ENCODE data around the gene ANKRD23. TPM values are rescaled to one million over a fixed set of nuclear protein-coding genes. Genes with fewer than 3 reads are reported as not detected.

Gene ANKRD23
- total RNA-seq, 5 donors from 2014 or later (not counting 1 experiment from before 2014, with no cell fraction given) = 10.1 to 19.5 (median 16.4) TPM

DNA sequence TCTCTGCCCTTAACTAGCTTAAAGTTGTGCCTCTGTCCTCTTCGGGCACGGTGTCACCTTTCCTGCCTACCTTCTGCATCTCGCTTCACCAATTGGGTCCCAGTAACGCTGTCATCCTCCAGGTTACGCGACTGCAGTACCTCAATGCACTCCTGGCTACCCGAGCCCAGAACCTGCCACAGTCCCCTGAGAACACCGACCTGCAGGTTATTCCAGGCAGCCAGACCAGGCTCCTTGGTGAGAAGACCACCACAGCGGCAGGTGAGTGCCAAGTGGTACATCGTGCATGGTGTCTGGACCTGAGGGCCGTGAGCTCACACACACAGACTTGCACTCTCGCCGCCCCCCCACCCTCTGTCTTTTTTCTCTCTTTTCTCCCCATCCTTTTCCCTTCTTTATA, 14.9 kb downstream of the ANKRD23 start:
- ATAC-seq (replicated peaks in 1 of 4) (no peak), DNase-seq (no peak)
- H3K9me3 ChIP-seq = no peaks in the 10 kb centered on the region
- H3K9me3 Mint-ChIP-seq = no peaks in the 10 kb centered on the region
- H3K27me3 Mint-ChIP-seq = no peaks in the 10 kb centered on the region
- 97% methylated on average over 9 of the region's 13 CpGs for WGBS (ENCODE audit: insufficient coverage)
- ChIA-PET POLR2A (interaction anchor here in 1 of 2 donors (0.6 kb wide), 1 partner anchor 87 kb away, joined by 5 read pairs; no protein-coding TSS in a partner anchor), CTCF (interaction anchor here in 1 of 2 donors (0.7 kb wide), 1 partner anchor 63 kb away, joined by 3 read pairs; no protein-coding TSS in a partner anchor)
- no peak overlapping the region for H3K27ac Mint-ChIP-seq
- H3K36me3 ChIP-seq (ENCODE audit: control insufficient read depth in 2 of 2, extremely low read depth in 1 of 2, insufficient read depth in 1 of 2, low read length in 1 of 2) = peaks cover 52 to 85% of the 10 kb centered on the region in 2 donors
- peaks cover 0 to 4% of the 10 kb centered on the region in 2 experiments for H3K4me1 ChIP-seq (ENCODE audit: control insufficient read depth in 1 of 2, extremely low read depth in 1 of 2, insufficient read depth in 2 of 2, low read length in 2 of 2)
- no peak overlapping the region for H3K4me3 ChIP-seq (ENCODE audit: control insufficient read depth in 1 of 2, extremely low read depth in 1 of 2, low read length in 1 of 2)
- H3K27me3 ChIP-seq (replicated peaks in 1 of 2; ENCODE audit: control insufficient read depth in 2 of 2, extremely low read depth in 1 of 2, insufficient read depth in 2 of 2, low read length in 1 of 2) = no peaks in the 10 kb centered on the region
- H3K4me1 Mint-ChIP-seq = peaks cover 0 to 4% (median 3%) of the 10 kb centered on the region in 3 donors
- no peak overlapping the region for H3K27ac ChIP-seq (ENCODE audit: low read length)
- H3K36me3 Mint-ChIP-seq = peaks cover 47% of the 10 kb centered on the region
- H3K4me3 Mint-ChIP-seq = no peak overlapping the region

DNA sequence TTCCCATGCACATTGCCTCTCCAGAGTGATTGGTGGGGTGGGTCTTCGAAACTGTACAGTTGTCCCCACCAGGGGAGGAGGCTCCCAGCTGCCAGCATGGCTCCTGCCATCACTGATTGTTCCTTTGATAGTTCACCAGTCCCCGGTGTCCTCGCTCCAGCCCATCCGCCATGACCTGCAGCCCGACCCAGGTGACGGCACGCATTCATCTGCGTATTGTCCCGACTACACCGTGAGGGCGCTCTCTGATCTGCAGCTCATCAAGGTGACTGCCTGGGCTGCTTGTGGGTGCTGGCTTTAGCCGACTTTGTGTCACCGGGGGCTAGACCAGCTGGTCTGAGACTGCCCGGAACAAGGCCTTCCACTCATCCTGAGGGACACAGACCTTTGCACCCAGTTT, 15.4 kb downstream of the ANKRD23 start:
- Mint-ChIP-seq H3K9me3 (no peaks in the 10 kb centered on the region), H3K27ac (peak overlapping the region in 1 of 2 donors; percentile 16), H3K27me3 (no peaks in the 10 kb centered on the region), H3K4me3 (no peak overlapping the region), H3K36me3 (peaks cover 44% of the 10 kb centered on the region), H3K4me1 (peaks cover 0 to 5% (median 4%) of the 10 kb centered on the region in 3 donors)
- Histone ChIP-seq H3K27ac (ENCODE audit: low read length) (no peak overlapping the region), H3K4me3 (ENCODE audit: control insufficient read depth in 1 of 2, extremely low read depth in 1 of 2, low read length in 1 of 2) (no peak overlapping the region), H3K36me3 (ENCODE audit: control insufficient read depth in 2 of 2, extremely low read depth in 1 of 2, insufficient read depth in 1 of 2, low read length in 1 of 2) (peaks cover 54 to 85% of the 10 kb centered on the region in 2 donors), H3K27me3 (replicated peaks in 1 of 2; ENCODE audit: control insufficient read depth in 2 of 2, extremely low read depth in 1 of 2, insufficient read depth in 2 of 2, low read length in 1 of 2) (no peaks in the 10 kb centered on the region), H3K9me3 (no peaks in the 10 kb centered on the region), H3K4me1 (ENCODE audit: control insufficient read depth in 1 of 2, extremely low read depth in 1 of 2, insufficient read depth in 2 of 2, low read length in 2 of 2) (peaks cover 0 to 7% of the 10 kb centered on the region in 2 experiments)
- 94% methylated on average over 13 of the region's 14 CpGs for WGBS (ENCODE audit: insufficient coverage)
- ChIA-PET POLR2A (interaction anchor here in 1 of 2 donors (0.6 kb wide), 1 partner anchor 86 kb away, joined by 5 read pairs; no protein-coding TSS in a partner anchor), CTCF (interaction anchor here in 1 of 2 donors (0.7 kb wide), 1 partner anchor 63 kb away, joined by 3 read pairs; no protein-coding TSS in a partner anchor)
- DNase-seq (no peak), ATAC-seq (replicated peaks in 1 of 4) (no peak)

DNA sequence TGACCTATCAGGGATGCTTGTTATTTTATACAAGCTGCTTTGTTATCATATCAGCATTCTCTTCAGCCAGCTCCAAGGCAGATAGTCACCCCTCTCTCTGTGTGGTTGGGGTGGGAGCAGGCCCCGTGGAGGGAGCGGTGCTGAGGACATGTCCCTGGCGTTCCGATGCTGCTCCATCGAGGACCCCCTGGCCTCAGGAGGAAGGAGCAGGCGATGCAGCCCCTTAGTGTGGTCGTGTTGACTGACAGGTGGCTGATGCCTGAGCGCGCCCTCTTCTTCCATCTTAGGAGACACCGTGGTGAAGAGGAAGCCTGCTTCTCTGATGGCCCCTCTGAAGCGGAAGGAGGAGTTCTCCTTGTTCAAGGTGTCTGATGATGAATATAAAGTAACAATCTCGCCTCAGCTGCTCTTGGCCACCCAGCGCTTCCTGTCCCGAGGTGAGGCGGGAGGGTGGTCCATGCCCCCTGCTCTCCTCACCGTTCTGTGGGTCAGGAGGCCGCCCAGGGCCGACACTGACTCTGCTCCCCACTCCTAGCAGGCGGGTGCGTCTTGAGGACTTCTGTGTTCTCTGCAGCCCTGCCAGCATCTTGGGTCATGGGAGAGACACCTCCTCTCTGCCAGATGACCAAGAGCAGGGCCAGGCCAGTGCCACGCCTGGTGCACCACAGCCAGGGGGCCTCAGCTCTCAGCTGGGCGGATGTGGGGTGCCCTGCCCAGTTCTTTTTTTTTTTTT, 17.1 kb downstream of the ANKRD23 start:
- H3K9me3 ChIP-seq = no peaks in the 10 kb centered on the region
- CTCF ChIA-PET = no interaction called here
- H3K27me3 Mint-ChIP-seq = no peaks in the 10 kb centered on the region
- H3K36me3 Mint-ChIP-seq = peaks cover 38% of the 10 kb centered on the region
- ATAC-seq (replicated peaks in 1 of 4) (no peak), DNase-seq (no peak)
- 94% methylated on average over 18 of the region's 22 CpGs for WGBS (ENCODE audit: insufficient coverage)
- H3K27ac Mint-ChIP-seq = no peak overlapping the region
- peaks cover 45 to 82% of the 10 kb centered on the region in 2 donors for H3K36me3 ChIP-seq (ENCODE audit: control insufficient read depth in 2 of 2, extremely low read depth in 1 of 2, insufficient read depth in 1 of 2, low read length in 1 of 2)
- POLR2A ChIA-PET = no interaction called here
- H3K4me3 Mint-ChIP-seq = no peak overlapping the region
- H3K27me3 ChIP-seq (replicated peaks in 1 of 2; ENCODE audit: control insufficient read depth in 2 of 2, extremely low read depth in 1 of 2, insufficient read depth in 2 of 2, low read length in 1 of 2) = no peaks in the 10 kb centered on the region
- peaks cover under 1 to 17% (median 14%) of the 10 kb centered on the region in 3 donors for H3K4me1 Mint-ChIP-seq
- no peaks in the 10 kb centered on the region for H3K9me3 Mint-ChIP-seq
- no peak overlapping the region for H3K4me3 ChIP-seq (ENCODE audit: control insufficient read depth in 1 of 2, extremely low read depth in 1 of 2, low read length in 1 of 2)
- peaks cover 0 to 14% of the 10 kb centered on the region in 2 experiments for H3K4me1 ChIP-seq (ENCODE audit: control insufficient read depth in 1 of 2, extremely low read depth in 1 of 2, insufficient read depth in 2 of 2, low read length in 2 of 2)
- no peak overlapping the region for H3K27ac ChIP-seq (ENCODE audit: low read length)

DNA sequence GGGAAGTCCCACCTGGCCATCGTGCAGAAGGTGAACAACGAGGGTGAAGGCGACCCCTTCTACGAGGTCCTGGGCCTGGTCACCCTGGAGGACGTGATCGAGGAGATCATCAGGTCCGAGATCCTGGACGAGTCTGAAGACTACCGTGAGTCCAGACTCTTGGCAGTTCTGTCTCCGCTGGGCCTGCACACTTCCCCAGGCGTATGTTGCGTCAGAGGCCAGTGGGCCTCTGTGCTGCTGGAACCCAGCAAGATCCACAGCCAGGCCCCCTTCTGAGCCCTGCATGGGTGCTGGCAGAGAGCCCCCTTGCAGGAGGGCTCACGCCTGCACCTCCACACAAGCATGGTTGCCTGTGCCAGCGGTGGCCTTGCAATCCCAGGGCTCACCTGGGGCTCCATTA, 18.8 kb downstream of the ANKRD23 start:
- DNase-seq (no peak), ATAC-seq (replicated peaks in 1 of 4) (no peak)
- H3K27ac ChIP-seq (ENCODE audit: low read length) = no peak overlapping the region
- H3K9me3 Mint-ChIP-seq = no peaks in the 10 kb centered on the region
- H3K4me3 ChIP-seq (ENCODE audit: control insufficient read depth in 1 of 2, extremely low read depth in 1 of 2, low read length in 1 of 2) = no peak overlapping the region
- no peaks in the 10 kb centered on the region for H3K27me3 Mint-ChIP-seq
- POLR2A ChIA-PET = interaction anchor here in 1 of 2 donors (0.5 kb wide), 1 partner anchor 306 kb away, joined by 5 read pairs; no protein-coding TSS in a partner anchor
- H3K4me1 Mint-ChIP-seq = peaks cover 17 to 34% (median 31%) of the 10 kb centered on the region in 3 donors
- CTCF ChIA-PET = no interaction called here
- 96% methylated on average over 13 of the region's 14 CpGs for WGBS (ENCODE audit: insufficient coverage)
- H3K36me3 Mint-ChIP-seq = peaks cover 32% of the 10 kb centered on the region
- H3K4me1 ChIP-seq (ENCODE audit: control insufficient read depth in 1 of 2, extremely low read depth in 1 of 2, insufficient read depth in 2 of 2, low read length in 2 of 2) = peaks cover 0 to 28% of the 10 kb centered on the region in 2 experiments
- H3K27ac Mint-ChIP-seq = peak overlapping the region in 1 of 2 donors; percentile 11
- peaks cover 36 to 68% of the 10 kb centered on the region in 2 donors for H3K36me3 ChIP-seq (ENCODE audit: control insufficient read depth in 2 of 2, extremely low read depth in 1 of 2, insufficient read depth in 1 of 2, low read length in 1 of 2)
- no peaks in the 10 kb centered on the region for H3K27me3 ChIP-seq (replicated peaks in 1 of 2; ENCODE audit: control insufficient read depth in 2 of 2, extremely low read depth in 1 of 2, insufficient read depth in 2 of 2, low read length in 1 of 2)
- no peaks in the 10 kb centered on the region for H3K9me3 ChIP-seq
- H3K4me3 Mint-ChIP-seq = no peak overlapping the region

DNA sequence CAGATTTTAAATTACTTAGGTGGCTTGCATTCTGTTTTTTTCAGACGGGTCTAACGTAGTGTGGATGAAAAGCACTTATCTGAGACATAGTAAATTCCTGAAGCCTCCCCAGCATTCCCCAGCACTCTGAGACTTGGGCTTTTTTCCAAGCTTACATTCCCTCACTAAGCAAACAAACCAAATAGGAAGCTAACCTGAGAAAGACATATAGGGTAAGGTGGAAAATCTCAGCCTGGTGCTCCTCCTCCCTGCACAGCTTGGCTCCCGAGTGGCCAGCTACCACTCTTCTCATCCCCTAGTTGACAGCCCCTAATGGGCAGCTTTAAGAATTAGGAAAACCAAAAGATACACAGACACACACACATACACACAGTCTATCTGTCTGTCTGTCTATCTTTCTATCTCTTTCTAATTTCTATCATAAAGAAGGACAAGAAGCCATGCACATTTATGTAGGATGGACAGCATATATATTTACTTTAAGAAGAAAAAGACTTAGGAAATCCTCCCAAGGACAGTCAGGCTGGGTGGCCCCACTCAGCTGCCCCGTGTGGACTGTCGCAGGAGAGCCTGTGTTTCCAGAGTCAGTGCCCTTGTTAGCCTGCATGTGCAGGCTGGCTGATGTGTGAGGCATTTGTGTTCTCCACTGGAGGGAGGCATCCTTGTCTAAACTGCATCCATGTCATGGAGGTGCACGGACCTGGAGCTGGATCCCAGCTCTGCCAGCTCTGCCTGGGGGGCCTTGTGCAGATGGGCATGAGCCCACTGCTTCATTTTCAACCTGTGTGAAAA, 19.5 kb downstream of the ANKRD23 start:
- no peak overlapping the region for H3K27ac ChIP-seq (ENCODE audit: low read length)
- H3K9me3 ChIP-seq = no peaks in the 10 kb centered on the region
- Mint-ChIP-seq H3K9me3 (no peaks in the 10 kb centered on the region), H3K27me3 (no peaks in the 10 kb centered on the region), H3K36me3 (peaks cover 30% of the 10 kb centered on the region), H3K4me3 (no peak overlapping the region), H3K4me1 (peaks cover 25 to 42% (median 35%) of the 10 kb centered on the region in 3 donors), H3K27ac (no peak overlapping the region)
- DNase-seq = no peak
- POLR2A ChIA-PET = interaction anchor here in 1 of 2 donors (0.5 kb wide), 1 partner anchor 305 kb away, joined by 5 read pairs; no protein-coding TSS in a partner anchor
- no peak for ATAC-seq (replicated peaks in 1 of 4)
- WGBS (ENCODE audit: insufficient coverage) = 94% methylated on average over 2 of the region's 6 CpGs
- peaks cover 2 to 36% of the 10 kb centered on the region in 2 experiments for H3K4me1 ChIP-seq (ENCODE audit: control insufficient read depth in 1 of 2, extremely low read depth in 1 of 2, insufficient read depth in 2 of 2, low read length in 2 of 2)
- CTCF ChIA-PET = no interaction called here
- peaks cover 36 to 62% of the 10 kb centered on the region in 2 donors for H3K36me3 ChIP-seq (ENCODE audit: control insufficient read depth in 2 of 2, extremely low read depth in 1 of 2, insufficient read depth in 1 of 2, low read length in 1 of 2)
- H3K27me3 ChIP-seq (replicated peaks in 1 of 2; ENCODE audit: control insufficient read depth in 2 of 2, extremely low read depth in 1 of 2, insufficient read depth in 2 of 2, low read length in 1 of 2) = no peaks in the 10 kb centered on the region
- H3K4me3 ChIP-seq (ENCODE audit: control insufficient read depth in 1 of 2, extremely low read depth in 1 of 2, low read length in 1 of 2) = no peak overlapping the region

DNA sequence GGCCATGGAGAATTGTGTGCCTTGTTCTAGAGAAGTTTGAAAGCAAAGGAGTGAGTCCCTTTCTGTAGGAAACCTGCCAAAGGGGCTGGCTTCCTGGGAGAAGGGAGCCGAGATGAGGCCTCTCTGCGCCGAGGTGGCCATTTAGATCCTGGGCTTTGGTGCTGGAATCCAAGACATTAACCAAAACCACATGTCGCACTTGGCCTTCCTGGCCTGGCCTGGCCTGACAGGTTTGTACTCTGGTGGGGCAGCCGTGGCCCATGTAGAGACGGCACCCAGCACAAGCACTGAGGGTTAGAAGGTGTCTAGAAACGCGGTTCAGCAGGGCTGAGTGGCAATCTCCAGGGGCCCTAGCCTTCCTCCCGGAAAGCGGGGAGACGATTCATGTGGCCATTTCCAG, 20.6 kb downstream of the ANKRD23 start:
- no peaks in the 10 kb centered on the region for H3K9me3 ChIP-seq
- no peak overlapping the region for H3K4me3 ChIP-seq (ENCODE audit: control insufficient read depth in 1 of 2, extremely low read depth in 1 of 2, low read length in 1 of 2)
- H3K36me3 ChIP-seq (ENCODE audit: control insufficient read depth in 2 of 2, extremely low read depth in 1 of 2, insufficient read depth in 1 of 2, low read length in 1 of 2) = peaks cover 28 to 58% of the 10 kb centered on the region in 2 donors
- H3K9me3 Mint-ChIP-seq = no peaks in the 10 kb centered on the region
- ATAC-seq (replicated peaks in 1 of 4) = no peak
- H3K27ac Mint-ChIP-seq = no peak overlapping the region
- H3K27me3 Mint-ChIP-seq = no peaks in the 10 kb centered on the region
- H3K36me3 Mint-ChIP-seq = peaks cover 26% of the 10 kb centered on the region
- H3K4me1 ChIP-seq (ENCODE audit: control insufficient read depth in 1 of 2, extremely low read depth in 1 of 2, insufficient read depth in 2 of 2, low read length in 2 of 2) = peaks cover 11 to 47% of the 10 kb centered on the region in 2 experiments
- WGBS (ENCODE audit: insufficient coverage) = 98% methylated on average over 9 of the region's 11 CpGs
- ChIA-PET CTCF (no interaction called here), POLR2A (no interaction called here)
- no peak overlapping the region for H3K27ac ChIP-seq (ENCODE audit: low read length)
- H3K4me3 Mint-ChIP-seq = no peak overlapping the region
- H3K27me3 ChIP-seq (replicated peaks in 1 of 2; ENCODE audit: control insufficient read depth in 2 of 2, extremely low read depth in 1 of 2, insufficient read depth in 2 of 2, low read length in 1 of 2) = no peaks in the 10 kb centered on the region
- DNase-seq = no peak
- peaks cover 36 to 52% (median 46%) of the 10 kb centered on the region in 3 donors for H3K4me1 Mint-ChIP-seq
